ENCODE measurements around the gene PDS5A. TPM values are rescaled to one million over a fixed set of nuclear protein-coding genes. Genes with fewer than 3 reads are reported as not detected.

The PDS5A gene
- total RNA-seq, 1 donor from 2014 or later, result 109 TPM

Other genes with a start within 250 kb of the PDS5A start
- 6.9 and 7.8 TPM in 2 replicates for gene N4BP2, start 78.9 kb upstream of the PDS5A start, total RNA-seq
- not detected in 2 replicates for gene RHOH, start 219.1 kb upstream of the PDS5A start, total RNA-seq

Measured in renal cortical epithelial cell (primary cell).